Stimulated activated naive CD4-positive, alpha-beta T cell (primary cell): ENCODE measurements around the gene MMP25.
"Not testable (repeated sequence)": the region's sequence is repeated elsewhere in the genome, so short reads cannot be mapped to it uniquely, and the experiment has no call there.

Experiments
- DNase-seq, 6 experiments: peaks; one replicate each; lab custom pipeline; 2025; lab: John Stamatoyannopoulos, UW

MMP25 gene

GRCh38 chr16:3072576-3073263, 26.4 kb downstream of the MMP25 start:
- peak in 4 of 6 experiments; percentile 11 to 44 (median 24) for DNase-seq

GRCh38 chr16:3073448-3073847, 27.1 kb downstream of the MMP25 start:
- no peak for DNase-seq

GRCh38 chr16:3074860-3075522, 28.6 kb downstream of the MMP25 start:
- peak; percentile 55 to 90 (median 77) for DNase-seq

GRCh38 chr16:3075523-3075915, 29.2 kb downstream of the MMP25 start:
- no peak for DNase-seq

GRCh38 chr16:3075946-3076345, 29.6 kb downstream of the MMP25 start:
- not testable (repeated sequence) for DNase-seq

GRCh38 chr16:3076577-3076976, 30.2 kb downstream of the MMP25 start:
- DNase-seq = no peak

- DNase-seq = no peak
These were observed 33.7 kb downstream of the MMP25 start for GRCh38 chr16:3080024-3080423.

- DNase-seq = not testable (repeated sequence)
These were observed 35.6 kb downstream of the MMP25 start for GRCh38 chr16:3081957-3082356.

GRCh38 chr16:3083408-3083807, 37.0 kb downstream of the MMP25 start:
- DNase-seq = not testable (repeated sequence)

- no peak for DNase-seq
These were observed 38.1 kb downstream of the MMP25 start for GRCh38 chr16:3084491-3084890.

- no peak for DNase-seq
These were observed 38.8 kb downstream of the MMP25 start for GRCh38 chr16:3084969-3085670.

- DNase-seq = no peak
These were observed 39.7 kb downstream of the MMP25 start for GRCh38 chr16:3085868-3086595.

GRCh38 chr16:3086596-3087242, 40.4 kb downstream of the MMP25 start:
- DNase-seq = no peak

GRCh38 chr16:3087243-3088235, 41.2 kb downstream of the MMP25 start:
- DNase-seq = no peak

GRCh38 chr16:3088450-3088849, 42.1 kb downstream of the MMP25 start:
- DNase-seq = no peak

GRCh38 chr16:3088925-3089716, 42.8 kb downstream of the MMP25 start:
- no peak for DNase-seq

- no peak for DNase-seq
These were observed 43.6 kb downstream of the MMP25 start for GRCh38 chr16:3089717-3090592.

- DNase-seq = no peak
These were observed 45.2 kb downstream of the MMP25 start for GRCh38 chr16:3091551-3091950.

GRCh38 chr16:3092501-3092941, 46.2 kb downstream of the MMP25 start:
- DNase-seq = no peak
